RWPE2 (cell line): ENCODE data around the gene FAM222A.

Source experiments
- ATAC-seq: fragments of 200-7000 bp; cut with Tn5 transposase; 3 replicates; pipeline ENCODE4 v1.9.1; 2021; ENCODE audit warnings: low read depth
- DNase-seq: peaks from one replicate; pipeline ENCODE4 v3.0.0-alpha.2; 2020; ENCODE audit warnings: low spot score
- H3K27ac ChIP-seq: fragments of 450-650 bp; 2 replicates; pipeline ENCODE4 v1.5.1; 2017; ENCODE audit warnings: mild to moderate bottlenecking; ENCODE audit not compliant: poor library complexity, severe bottlenecking
- H3K27me3 ChIP-seq: fragments of 250-450 bp; sonication (Bioruptor Pico); 2 replicates; pipeline ENCODE4 v1.5.1; 2021; ENCODE audit warnings: mild to moderate bottlenecking, moderate library complexity; ENCODE audit not compliant: insufficient read depth, poor library complexity, severe bottlenecking
- H3K36me3 ChIP-seq: fragments of 250-450 bp; sonication (Bioruptor Pico); 2 replicates; pipeline ENCODE4 v1.5.1; 2020; ENCODE audit warnings: low read depth, mild to moderate bottlenecking, moderate library complexity
- H3K4me1 ChIP-seq: fragments of 250-450 bp; sonication (Bioruptor Pico); 2 replicates; pipeline ENCODE4 v1.5.1; 2021; ENCODE audit warnings: mild to moderate bottlenecking, moderate library complexity; ENCODE audit not compliant: insufficient read depth, poor library complexity, severe bottlenecking
- H3K4me3 ChIP-seq: fragments of 250-450 bp; sonication (Bioruptor Pico); 2 replicates; pipeline ENCODE4 v1.5.1; 2021; ENCODE audit warnings: mild to moderate bottlenecking, moderate library complexity; ENCODE audit not compliant: severe bottlenecking
- H3K9me3 ChIP-seq: fragments of 250-450 bp; sonication (Bioruptor Pico); 2 replicates; pipeline ENCODE4 v1.5.1; 2021; ENCODE audit warnings: mild to moderate bottlenecking, moderate library complexity; ENCODE audit not compliant: severe bottlenecking
- TF ChIP-seq, protein P1 (sequence below): fragments of 450-650 bp; IDR thresholded peaks from one replicate; pipeline ENCODE4 v1.5.1; 2017; ENCODE audit warnings: mild to moderate bottlenecking, moderate library complexity; ENCODE audit not compliant: poor library complexity, severe bottlenecking

FAM222A gene

DNA sequence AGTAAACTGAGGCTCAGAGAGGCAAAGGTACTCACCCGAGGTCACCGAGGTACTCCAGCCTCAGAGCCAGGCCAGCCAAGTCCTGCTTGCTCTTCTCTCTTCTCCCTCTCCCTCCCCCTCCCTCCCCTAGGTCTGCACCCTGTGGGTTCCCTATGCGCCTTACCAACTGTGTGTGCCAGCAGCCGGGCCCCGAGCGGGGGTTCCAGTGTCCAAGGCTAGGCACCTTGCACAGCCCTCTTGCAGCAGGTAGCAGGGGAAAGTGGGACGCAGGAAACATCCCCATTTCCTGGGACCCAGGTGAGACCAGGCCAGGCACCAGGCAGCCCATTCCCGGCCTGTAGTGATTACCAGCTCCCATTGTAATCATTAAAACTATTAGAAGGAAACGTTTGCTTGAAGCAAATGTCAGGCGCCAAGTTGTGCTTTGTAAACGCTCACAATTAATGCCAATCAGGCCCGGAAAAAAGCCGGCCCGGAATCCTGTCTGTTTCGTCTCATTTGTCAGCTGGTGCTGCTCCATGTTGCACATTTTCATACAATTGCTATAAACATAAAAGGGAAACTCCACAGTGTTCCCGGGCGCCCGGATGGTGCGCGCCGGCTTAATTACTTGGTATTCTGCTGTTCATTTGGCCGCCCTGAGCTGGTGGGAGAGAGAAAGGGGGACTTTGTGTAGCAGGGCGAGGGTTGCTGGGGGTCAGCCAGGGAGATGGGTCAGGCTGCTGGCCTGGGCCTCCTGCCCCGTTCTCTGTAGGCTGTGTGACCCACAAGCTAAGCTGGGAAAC lies 11.9 kb downstream of the FAM222A start:
- H3K36me3 ChIP-seq, result no peaks in the 10 kb centered on the region
- H3K9me3 ChIP-seq, result no peaks in the 10 kb centered on the region
- no peak overlapping the region for H3K4me3 ChIP-seq
- H3K4me1 ChIP-seq, result no peaks in the 10 kb centered on the region
- ATAC-seq (no peak), DNase-seq (peak; percentile 25)
- TF ChIP-seq, protein P1, sequence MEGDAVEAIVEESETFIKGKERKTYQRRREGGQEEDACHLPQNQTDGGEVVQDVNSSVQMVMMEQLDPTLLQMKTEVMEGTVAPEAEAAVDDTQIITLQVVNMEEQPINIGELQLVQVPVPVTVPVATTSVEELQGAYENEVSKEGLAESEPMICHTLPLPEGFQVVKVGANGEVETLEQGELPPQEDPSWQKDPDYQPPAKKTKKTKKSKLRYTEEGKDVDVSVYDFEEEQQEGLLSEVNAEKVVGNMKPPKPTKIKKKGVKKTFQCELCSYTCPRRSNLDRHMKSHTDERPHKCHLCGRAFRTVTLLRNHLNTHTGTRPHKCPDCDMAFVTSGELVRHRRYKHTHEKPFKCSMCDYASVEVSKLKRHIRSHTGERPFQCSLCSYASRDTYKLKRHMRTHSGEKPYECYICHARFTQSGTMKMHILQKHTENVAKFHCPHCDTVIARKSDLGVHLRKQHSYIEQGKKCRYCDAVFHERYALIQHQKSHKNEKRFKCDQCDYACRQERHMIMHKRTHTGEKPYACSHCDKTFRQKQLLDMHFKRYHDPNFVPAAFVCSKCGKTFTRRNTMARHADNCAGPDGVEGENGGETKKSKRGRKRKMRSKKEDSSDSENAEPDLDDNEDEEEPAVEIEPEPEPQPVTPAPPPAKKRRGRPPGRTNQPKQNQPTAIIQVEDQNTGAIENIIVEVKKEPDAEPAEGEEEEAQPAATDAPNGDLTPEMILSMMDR, result no peak
- H3K27me3 ChIP-seq, result no peaks in the 10 kb centered on the region
- no peak overlapping the region for H3K27ac ChIP-seq

DNA sequence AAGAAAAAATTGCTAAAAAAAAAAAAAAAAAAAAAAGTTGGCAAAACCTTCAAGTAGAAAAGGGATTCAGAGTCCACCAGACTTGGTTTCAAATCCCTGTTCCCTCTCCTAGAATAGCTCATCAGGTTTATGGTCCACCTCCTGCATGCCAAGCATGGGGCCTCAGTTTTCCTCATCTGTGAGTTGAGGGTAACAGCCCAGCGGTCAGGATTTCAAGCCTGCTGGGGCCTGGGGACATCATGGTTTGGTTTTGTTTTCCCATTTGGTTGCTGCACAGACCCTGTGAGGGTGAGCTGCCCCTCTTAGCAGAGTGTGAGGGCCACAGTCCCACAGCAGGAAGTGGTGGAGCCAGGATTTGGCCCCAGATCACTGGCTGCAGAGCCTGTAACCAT lies 12.5 kb downstream of the FAM222A start:
- Histone ChIP-seq H3K36me3 (no peaks in the 10 kb centered on the region), H3K27me3 (no peaks in the 10 kb centered on the region), H3K9me3 (no peaks in the 10 kb centered on the region), H3K4me1 (no peaks in the 10 kb centered on the region), H3K4me3 (no peak overlapping the region), H3K27ac (no peak overlapping the region)
- ATAC-seq, result no peak
- no peak for DNase-seq
- TF ChIP-seq, protein P1, result no peak

DNA sequence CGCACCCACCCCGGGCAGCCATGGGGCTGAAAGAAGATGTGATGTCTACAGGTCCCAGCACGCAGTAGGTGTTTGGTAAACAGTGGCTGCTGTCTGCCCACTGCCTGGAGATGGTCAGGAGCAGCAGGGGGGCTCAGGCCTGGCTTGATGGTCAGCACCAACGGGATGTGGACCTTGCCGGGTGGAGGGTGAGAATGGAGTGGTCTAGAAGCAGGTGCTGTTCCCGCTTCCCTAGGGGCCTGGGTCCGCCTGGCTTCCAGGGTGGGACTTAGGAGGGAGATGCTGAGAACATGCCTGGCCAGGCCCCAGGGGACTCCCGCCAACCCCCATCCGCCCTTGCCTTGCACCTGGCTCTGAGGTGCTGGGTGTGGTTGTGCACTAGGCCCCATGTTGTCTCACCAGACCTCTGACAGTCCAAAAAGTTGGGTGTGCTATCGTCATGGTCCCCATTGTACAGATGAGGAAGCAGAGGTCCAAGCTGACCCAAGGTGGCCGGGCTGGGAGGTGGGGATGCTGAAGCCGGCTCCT lies 12.9 kb downstream of the FAM222A start:
- ATAC-seq (no peak), DNase-seq (peak; percentile 41)
- no peaks in the 10 kb centered on the region for H3K4me1 ChIP-seq
- no peaks in the 10 kb centered on the region for H3K27me3 ChIP-seq
- H3K9me3 ChIP-seq, result no peaks in the 10 kb centered on the region
- TF ChIP-seq, protein P1, result no peak
- H3K27ac ChIP-seq, result no peak overlapping the region
- no peak overlapping the region for H3K4me3 ChIP-seq
- H3K36me3 ChIP-seq, result no peaks in the 10 kb centered on the region

DNA sequence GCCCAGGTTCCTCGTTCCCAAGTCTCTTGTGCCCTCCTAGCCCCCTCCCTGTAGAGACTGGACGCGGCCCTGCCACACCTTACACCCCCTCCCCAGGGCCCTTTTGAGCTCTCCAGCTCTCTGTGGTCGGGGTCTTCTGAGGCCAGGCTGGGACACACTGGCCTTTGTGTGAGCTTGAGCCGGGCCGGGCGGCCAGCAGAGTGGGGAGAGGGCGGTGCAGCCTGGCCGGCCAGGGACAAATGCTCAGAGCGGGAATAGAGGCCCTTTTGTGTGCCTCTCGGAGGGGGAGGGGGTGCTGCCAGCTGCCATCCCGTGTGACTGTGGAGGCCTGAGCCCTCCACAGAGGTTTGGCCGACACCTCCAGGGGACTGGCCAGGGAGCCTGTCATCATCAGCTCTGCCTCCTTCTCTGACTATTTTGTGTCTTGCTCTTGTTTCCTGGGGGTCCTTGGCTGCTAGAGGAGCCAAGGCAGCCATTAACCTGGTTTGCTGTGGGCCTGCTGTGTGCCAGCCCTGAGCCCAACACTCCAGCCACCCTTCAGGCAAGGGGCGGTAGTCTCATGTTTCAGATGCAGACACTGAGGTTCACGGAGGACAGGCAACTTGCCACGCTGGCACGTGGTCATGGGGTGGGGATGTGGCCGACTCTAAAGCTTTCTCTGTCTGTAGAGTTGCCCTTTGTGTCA lies 13.6 kb downstream of the FAM222A start:
- TF ChIP-seq, protein P1, result no peak
- ATAC-seq, result no peak
- H3K9me3 ChIP-seq, result no peaks in the 10 kb centered on the region
- H3K27me3 ChIP-seq, result no peaks in the 10 kb centered on the region
- H3K27ac ChIP-seq, result no peak overlapping the region
- H3K36me3 ChIP-seq, result no peaks in the 10 kb centered on the region
- H3K4me3 ChIP-seq, result no peak overlapping the region
- peak; percentile 36 for DNase-seq
- H3K4me1 ChIP-seq, result no peaks in the 10 kb centered on the region
